DMS153 treated with DMSO at 0.1 percent for 48 hours (cell line): ENCODE data around the gene WDR44.
"Not testable (repeated sequence)": the region's sequence is repeated elsewhere in the genome, so short reads cannot be mapped to it uniquely, and the experiment has no call there.

Experiments
- DNase-seq: peaks from one replicate; lab custom pipeline; 2025; ENCODE audit not compliant: unreplicated experiment; lab: John Stamatoyannopoulos, UW

WDR44 gene

DNA sequence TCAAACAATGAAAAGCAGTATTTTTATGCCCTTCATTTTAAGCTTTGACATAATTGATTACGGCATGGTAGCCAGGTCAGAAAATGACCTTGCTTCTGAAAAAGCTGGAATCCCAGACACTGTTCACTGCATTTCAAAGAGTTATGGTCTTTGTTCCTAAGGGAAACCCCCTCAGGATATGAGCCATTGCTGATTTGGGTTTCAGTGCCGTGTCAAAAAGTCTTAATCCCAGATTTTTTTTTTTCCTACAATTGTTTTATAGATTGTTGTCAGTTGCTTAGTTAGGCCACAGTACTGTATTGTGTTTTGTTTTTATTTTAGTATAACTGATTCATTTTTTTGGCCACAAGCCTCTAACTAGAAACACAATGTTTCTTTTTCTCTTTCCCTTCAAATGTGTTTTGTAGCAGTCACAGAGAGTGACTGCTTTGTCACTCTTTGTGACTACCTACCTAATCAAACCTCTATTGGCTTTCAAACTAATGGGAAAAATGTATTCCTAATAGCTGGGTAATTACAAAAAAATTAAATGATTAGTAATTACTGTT, 10.3 kb downstream of the WDR44 start:
- no peak for DNase-seq

DNA sequence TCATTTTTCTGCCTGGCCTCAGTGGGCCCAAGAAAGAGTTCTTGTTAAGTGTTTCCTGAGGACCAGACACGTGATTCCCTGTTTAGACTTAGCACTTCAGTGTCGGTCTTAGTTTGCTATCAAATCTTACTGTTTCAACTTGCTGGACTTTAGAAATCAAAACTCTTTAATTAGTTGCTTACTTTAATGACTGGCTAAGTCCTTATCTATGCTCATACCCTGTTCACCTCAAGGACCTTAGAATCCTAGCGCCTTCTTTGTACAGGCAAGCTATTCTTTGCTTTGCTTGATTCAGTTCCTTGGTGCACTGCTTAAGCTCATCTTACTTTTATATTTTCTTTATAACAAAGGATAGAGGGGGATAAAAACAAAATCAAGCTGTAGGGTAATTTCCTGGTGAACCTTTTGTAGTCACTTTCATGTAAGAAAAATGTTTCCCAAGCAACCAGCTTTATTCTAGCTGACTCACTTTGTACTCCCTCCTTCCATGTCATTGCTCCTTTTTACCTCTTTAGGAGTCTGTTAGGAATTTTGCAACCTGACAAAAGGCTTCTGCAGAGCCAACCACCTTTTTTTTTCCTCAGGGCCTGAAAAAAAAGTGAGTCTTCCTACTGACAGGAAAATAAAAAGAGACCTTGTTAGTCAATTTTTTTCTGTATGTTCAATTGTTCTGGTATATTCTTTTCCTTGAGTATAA, 14.7 kb downstream of the WDR44 start:
- DNase-seq: no peak

DNA sequence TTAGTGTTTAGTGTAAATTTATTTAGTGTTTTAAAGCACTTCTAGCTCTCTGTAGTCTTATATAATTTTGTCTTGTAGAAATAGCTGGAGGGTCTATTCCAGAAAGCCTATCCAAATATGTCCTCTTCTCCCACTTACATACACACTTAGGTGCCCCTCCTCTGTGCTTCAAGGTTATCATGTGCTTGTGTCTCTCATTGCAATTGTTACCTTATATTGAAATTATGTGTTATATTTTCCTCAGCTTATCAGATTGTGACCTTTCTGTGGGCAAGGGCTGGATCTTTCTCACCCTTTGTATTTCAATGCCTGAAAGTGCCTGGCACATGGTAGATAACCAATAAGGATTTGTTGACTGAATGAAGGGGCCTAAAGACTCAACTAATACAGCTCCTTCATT, 18.4 kb downstream of the WDR44 start:
- DNase-seq: no peak

DNA sequence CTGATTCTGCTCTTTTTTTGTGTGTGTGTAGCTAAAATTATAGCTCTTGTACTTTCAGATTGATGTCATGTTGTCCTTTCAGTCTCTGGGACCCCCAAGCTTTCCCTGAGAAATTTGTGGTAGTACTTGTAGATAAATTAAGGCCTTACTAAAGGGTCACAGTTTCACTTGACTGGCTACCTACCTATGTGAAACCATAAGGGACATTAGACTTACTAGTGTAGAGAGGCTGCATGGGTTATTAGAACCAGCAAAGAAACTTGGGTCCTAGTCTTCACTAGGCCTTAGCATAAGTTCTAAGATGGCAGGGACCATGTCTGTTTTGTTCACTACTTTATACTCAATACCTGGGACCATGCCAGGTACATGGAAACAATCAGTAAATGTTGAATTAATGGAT, 21.4 kb downstream of the WDR44 start:
- DNase-seq: no peak

DNA sequence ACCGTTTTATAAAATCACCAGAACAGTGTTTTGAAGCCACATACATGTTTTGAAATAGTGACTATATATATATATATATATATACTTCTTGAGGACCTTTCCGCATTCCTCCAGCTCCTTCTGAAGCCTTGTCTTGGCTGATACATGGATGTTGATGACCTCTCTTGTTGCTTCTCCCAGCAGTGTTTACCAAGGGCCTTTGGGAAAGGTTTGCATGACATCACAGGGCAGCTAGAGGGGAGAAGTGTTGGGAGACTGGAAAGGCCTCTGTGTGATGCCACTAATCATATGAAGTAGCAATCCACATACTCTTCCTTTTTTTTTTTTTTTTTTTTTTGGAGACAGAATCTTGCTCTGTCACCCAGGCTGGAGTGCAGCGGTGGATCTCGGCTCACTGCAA, 22.5 kb downstream of the WDR44 start:
- no peak for DNase-seq

DNA sequence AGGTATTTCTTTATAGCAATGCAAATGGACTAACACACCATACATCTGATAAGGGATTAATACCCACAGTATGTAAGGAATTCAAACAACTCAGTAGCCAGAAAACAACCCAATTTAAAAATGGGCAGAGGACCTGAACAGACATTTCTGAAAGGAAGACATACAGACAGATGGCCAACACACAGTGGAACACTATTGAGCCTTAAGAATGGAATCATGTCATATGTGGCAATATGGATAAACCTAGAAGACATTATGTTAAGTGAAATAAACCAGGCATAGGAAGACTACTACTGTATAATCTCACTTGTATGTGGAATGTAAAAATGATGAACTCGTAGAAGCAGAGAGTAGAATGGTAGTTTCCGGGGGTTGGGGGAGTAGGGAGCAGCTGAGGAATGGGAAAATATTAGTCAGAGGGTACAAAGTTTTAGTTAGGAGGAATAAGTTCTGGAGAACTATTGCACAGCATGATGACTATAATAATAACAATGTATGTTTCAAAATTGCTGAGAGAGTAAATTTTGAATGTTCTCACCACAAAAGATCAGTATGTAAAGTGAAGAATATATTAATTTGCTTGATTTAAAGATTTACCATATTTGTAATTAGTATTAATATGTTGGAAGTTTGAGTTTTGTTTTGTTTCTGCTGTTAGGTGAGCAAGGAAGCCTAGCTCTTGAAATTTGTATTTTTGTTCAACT, 25.2 kb downstream of the WDR44 start:
- no peak for DNase-seq

DNA sequence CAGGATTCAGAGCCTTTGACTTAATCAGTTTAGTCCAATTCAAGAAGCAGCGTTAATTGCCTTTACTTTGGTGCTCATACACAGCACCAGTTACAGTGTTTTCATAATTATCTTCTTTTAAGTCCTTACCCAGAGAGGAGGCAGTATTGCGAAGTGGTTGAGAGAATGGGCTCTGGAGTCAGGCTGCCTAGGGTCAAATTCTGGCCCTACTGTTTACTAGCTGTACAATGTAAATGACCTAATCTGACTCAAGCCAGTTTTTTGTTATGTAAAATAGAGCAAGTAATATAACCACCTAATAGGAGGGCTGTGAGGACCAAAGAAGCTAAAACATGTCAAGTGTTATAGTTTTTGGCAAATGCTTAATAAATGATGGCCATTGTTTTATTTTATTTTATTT, 27.6 kb downstream of the WDR44 start:
- no peak for DNase-seq

DNA sequence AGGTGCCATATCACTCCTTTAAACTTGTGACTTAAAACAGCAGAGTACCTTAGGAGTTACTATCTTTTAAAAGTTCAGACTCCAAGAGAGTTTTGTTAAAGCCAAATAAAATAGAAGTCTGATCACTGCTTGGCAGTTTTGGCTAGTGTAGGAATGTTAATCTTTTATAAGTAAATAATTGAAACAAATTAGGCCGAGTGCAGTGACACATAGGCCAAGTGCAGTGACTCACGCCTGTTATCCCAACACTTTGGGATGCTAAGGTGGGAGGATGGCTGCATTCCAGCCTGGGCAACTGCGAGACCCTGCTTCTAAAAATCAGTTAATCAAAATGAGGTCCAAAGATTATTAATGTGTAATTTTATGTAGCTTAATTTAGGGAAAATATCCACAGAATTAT, 37.2 kb downstream of the WDR44 start:
- no peak for DNase-seq

DNA sequence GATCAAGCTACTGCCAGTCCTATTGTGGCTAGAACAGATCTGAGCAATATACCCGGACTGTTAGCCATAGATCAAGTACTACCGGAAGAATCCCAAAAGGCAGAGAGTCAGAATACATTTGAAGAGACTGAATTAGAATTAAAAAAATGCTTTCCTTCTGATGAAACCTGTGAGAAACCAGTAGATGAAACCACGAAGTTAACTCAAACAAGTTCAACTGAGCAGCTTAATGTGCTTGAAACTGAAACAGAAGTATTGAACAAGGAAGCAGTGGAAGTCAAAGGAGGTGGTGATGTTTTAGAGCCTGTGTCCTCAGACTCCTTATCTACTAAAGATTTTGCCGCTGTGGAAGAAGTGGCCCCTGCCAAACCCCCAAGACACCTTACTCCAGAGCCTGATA, 46.8 kb downstream of the WDR44 start:
- DNase-seq: no peak

DNA sequence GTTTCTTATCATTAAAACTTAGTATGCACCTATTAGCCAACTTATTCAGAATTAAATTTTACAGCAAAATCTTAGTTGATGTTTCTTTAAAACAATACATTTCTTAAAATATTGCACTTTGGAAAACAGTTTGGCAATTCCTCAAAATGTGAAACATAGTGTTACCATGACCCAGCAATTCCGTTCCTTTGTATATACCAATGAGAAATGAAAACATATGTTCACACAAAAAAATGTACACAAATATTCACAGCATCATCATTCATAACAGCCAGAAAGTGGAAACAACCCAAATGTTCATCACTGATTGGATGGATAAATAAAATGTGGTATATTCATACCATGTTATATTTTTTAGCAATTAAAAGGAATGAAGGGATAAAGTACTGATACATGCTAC, 50.2 kb downstream of the WDR44 start:
- no peak for DNase-seq

DNA sequence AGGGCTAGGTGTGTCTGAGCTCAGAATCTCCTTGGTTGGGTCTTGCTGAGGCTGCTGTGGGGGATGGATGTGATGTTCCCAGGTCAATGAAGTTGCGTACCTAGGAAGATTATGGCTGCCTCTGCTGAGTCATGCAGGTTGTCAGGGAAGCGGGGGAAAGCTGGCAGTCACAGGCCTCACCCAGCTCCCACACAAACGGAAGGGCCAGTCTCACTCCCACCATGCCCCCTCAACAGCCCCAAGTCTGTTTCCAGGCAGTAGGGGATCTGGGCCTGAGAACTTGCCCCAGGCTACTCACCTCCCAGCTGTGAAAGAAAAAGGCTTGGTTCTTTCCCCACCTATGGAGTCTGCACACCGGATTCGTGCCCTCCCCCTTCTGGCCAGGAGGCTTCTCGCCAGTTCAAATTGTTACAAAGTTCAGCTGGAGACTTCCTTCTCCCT, 72.9 kb downstream of the WDR44 start:
- no peak for DNase-seq

DNA sequence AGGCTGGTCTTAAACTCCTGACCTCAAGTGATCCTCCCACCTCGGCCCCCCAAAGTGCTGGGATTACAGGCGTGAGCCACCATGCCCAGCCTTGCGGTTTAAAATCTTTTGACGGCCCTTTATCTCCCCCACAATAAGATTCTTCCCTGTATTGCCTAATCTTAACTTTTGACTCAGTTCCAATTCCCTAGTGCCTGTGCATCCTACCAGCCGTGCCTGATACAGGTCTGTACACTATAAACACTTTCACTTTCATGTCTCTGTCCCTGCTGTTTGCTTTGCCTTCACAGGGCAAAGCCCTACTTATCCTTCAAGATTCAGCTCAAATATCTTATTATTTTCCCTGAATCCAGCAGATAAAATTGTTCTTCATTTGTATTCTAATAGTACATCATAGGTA, 74.6 kb downstream of the WDR44 start:
- no peak for DNase-seq

DNA sequence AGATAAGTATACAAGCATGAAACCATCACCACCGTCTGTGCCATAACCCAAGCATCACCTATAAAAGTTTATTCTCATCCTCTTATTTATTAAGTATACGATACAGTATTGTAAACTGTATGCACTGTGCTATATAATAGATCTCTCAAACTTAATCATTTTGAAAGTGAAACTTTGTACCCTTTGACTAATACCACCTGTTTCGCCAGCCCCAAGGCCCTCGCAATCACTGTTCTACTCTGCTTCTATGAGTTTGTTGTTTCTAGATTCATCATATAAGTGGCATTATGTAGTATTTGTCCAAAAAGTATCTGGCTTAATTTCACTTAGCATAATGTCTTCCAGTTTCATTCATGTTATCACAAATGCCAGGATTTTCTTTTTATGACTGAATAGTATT, 77.7 kb downstream of the WDR44 start:
- DNase-seq: no peak

DNA sequence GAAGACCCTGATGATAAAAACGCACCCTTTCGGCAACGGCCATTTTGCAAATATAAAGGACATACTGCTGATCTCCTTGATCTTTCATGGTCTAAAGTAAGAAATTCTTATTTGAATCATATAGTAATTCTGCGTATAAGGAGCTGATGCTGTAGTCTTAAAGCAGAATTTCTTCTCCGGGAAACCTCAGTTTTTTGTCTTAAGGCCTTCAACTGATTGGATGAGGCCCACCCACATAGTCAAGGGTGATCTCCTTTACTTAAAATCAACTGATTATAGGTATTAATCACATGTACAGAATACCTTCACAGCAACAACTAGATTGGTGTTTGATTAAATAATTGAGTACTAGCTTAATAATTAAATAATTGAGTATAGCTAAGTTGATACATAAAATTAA, 86.9 kb downstream of the WDR44 start:
- no peak for DNase-seq

DNA sequence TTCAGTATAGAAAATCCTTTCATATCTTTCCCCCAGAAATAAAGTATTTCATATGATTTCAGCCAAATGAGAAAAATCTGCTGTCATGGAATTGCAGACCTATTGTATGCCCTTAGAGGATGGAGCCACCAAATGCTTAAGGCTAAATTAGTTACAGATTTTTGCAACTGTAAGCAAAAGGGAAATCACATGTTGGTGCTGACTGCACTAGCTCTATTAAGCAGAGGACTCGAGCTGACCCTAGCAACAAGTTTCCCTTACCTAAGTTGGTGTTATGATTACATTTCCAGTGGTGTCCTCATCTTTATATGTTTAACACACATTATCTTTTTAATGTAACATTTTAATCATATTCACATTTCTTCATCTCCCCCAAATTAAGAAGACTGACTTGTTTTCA, 91.4 kb downstream of the WDR44 start:
- DNase-seq: no peak

DNA sequence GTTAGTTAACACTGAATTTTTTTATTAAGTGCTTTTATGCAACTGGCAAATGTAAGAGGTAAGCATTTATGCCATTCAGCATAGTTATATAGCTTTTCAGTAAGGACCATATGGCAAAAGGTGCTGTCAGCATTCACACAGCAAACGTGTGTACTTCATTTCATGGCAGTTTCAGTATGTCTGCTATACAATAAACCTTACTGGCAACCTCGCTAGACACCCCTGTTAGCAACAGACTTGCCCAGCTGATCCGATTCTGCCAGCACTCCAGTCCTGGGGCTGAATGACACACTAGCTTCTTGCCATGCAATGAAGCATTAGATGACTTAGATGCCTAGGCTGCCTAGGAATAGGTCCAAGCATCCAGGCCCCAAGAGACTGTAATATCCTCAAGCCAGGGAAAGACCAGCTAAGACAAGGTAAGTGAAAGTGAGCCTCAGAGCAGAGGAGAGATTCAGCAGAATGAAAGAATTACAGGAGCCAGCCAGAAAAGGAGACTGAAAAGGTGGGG, 102.4 kb downstream of the WDR44 start:
- DNase-seq: no peak

DNA sequence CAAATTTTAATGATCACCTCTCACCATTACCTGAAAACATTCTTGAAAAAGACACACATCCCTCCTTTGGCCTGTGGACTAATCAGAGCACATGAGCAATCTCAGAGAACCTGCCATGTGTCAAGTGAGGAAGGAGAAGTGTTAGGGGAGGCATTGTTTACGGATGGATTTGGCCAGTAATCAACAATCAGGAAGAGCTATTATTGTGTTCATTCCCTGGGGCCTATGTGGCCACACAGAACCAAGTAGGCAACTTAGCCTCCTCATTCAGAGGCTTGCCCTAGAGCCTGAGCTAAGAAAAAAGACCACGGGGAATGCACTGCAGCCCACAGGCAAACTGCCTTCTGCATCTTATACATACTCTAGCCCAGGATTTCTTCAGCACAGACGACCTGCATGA, 109.1 kb downstream of the WDR44 start:
- no peak for DNase-seq

DNA sequence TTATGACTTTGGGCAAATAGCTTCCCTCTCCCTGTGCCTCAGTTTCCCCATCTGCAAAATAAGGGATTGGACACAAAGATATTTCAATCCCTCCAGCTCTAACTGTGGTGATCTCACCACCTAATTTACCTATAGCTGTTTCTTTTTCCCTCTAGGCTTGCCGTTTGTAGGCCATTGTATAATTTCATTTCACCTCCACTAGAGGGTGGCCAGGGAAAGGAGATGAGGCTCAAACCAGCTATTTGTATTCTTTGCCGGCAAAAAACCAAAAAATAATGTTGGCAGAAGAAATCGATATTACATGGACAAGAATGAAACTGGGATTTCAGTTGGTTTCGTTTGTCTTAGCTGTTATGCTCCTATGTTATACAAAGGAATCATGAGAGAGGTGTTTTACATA, 113.6 kb downstream of the WDR44 start:
- peak; percentile 21 for DNase-seq

DNA sequence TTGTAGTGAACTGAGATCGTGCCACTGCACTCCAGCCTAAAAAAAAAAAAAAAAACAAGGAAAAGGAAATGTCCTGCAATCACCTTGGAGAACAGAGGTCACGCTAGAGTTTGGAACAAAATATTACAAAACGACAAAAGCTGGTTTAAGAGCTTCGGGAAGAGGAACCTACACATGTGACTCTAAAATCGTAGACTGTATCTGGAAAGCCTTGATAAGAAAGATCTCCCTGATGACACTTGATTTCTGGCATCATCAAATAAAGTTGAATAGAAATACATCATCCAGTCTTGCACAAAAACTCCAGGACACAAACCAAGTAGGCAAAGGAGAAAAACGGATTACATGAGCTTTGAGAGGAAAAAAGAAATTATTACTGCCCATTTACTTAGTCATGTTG, 118.6 kb downstream of the WDR44 start:
- no peak for DNase-seq

DNA sequence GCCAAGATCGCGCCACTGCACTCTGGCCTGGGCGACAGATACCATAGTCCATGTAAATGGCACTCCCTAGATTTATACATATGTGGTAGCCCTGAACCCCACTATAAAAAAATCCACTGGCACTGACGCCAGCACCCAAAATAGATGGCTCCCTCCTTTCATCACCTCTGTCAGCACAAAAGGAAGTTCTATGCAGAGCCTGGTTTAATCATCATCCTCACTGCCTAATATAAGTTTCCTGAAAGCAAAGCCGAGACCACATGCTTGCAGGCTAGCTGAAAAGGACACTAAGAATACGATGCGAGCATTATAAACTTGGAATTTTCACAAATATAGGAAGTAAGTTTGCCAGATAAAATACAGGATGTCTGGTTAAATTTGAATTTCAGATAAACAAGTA, 122.2 kb downstream of the WDR44 start:
- DNase-seq: no peak

DNA sequence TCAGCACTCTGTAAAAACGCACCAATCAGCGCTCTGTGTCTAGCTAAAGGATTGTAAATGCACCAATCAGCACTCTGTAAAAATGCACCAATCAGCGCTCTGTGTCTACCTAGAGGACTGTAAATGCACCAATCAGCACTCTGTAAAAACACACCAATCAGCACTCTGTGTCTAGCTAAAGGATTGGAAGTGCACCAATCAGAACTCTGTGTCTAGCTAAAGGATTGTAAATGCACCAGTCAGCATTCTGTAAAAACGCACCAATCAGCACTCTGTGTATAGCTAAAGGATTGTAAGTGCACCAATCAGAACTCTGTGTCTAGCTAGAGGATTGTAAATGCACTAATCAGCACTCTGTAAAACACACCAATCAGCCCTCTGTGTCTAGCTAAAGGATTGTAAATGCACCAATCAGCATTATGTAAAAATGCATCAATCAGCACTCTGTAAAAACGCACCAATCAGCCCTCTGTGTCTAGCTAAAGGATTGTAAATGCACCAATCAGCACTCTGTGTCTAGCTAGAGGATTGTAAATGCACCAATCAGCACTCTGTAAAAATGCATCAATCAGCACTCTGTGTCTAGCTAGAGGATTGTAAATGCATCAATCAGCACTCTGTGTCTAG, 124.9 kb downstream of the WDR44 start:
- DNase-seq: not testable (repeated sequence)

DNA sequence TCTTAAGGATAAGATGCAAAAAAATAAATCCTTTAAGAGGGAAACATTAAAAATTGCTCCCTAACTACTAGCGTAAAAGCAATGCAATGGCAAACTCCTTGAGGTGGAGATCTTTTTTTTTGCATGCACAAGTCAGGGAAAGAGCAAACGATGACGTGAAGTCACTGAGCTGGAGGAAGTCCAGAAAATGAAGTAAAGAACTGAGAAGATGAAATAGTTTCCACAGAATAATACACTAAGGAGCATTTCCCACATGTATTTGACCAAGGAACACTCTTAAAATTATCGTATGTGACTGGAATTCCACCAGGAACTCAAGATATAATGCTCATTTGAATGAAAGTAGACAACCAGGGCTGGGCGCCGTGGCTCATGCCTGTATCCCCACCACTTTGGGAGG, 128.7 kb downstream of the WDR44 start:
- no peak for DNase-seq
